HK-2 (cell line): ENCODE measurements around the gene FBXO31.
"Not testable (repeated sequence)": the region's sequence is repeated elsewhere in the genome, so short reads cannot be mapped to it uniquely, and the experiment has no call there.

Experiments used
- DNase-seq: peaks from one replicate; pipeline ENCODE4 v3.0.0-alpha.2; 2018; ENCODE audit not compliant: unreplicated experiment

FBXO31 gene

DNA sequence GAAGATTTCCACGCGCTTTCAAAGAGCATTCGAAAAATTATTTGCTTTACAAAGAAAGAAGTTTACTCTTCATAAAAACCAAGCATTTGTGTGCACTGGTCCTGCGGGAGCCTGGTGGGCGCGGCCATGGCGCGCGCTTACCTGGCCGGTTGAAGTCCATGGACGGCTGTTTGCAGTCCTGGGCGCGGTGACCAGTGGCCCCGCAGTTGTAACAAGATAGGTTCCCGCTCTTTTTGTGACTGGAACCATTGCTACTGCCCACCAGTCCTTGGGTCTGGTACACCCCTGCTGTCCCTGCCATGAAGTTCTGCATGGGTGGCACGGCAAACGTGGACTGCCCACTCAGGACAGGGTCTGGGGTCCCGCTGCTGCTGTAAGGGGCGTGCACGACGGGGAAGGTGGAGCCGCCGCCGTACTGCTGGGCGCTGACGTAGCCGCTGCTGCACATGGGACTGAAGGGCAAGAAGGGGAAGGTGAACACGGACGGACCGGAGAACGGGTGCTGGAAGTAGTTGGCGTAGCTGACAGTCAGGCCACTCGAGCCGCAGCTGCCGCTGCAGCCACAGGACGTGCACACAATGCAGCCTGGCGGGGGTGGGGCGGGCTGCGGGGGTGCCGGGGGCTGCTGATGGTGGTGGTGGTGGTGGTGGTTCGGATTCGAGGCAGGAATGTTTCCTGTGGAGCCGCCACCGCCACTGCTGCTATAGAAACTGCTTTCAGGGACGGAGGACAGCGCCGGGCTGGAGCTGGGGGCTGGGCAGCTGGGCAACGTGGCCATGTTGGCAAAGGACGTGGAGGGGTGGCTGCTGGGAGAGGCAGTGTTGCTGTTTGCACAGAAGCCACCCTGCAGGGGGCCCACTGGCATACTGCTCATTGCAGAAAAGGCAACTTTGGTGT lies 28.0 kb upstream of the FBXO31 start:
- no peak for DNase-seq

DNA sequence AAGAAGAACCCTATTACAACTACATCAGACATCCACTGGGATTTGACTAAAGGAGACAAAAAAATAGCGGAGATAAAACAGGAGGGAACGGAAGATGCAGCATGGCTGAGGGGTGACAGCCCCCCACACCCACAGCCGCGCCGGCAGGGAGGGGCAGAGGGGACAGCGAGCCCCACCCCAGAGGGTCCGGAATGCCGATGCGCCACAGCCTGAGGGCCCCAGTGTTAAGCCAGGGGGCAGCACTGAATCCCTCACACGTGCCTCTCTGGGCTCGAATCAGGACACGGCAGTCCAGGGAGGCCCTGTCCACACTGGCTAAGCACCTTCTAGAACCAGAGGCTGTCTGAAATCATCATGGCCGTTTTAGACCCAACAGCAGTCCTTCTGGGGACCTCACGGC lies 27.4 kb upstream of the FBXO31 start:
- no peak for DNase-seq

DNA sequence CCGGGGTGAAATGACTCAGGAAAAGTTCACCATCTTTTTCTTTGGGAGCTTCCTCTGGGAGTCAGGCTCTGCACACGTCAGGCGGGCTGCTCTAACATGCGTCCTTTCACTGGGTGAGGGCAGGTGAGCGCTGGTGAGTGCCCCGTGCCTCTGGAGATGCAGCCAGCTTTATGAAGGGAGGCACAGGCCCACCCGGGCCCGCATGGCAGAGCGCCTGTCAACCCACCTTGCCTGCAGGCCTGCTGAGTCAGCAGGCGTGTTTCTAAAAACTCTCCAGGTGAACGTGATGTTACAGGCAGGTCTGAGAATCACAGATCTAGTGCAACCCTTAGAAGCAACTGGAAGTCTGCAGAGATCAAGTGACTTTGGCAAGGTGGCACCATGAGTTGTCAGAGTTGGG lies 27.0 kb upstream of the FBXO31 start:
- no peak for DNase-seq

DNA sequence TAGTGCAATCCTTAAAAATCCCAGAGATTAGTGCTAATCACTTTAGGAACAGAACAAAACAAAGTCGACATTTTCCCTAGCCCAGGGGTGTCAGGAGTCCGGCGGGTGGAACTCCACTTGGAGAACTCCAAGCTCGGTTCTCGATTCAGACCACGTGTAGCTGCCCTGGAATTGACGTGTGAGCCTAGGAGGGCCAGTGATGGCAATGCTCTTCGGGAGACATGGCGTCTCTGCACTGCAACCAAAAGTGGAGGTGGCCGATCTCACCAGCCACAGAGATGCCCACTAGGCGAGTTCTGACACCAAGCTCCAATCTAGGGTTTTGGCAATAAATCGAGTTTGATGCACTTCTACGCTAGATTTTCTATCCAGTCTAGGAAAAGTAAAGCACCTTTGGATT lies 26.2 kb upstream of the FBXO31 start:
- no peak for DNase-seq

DNA sequence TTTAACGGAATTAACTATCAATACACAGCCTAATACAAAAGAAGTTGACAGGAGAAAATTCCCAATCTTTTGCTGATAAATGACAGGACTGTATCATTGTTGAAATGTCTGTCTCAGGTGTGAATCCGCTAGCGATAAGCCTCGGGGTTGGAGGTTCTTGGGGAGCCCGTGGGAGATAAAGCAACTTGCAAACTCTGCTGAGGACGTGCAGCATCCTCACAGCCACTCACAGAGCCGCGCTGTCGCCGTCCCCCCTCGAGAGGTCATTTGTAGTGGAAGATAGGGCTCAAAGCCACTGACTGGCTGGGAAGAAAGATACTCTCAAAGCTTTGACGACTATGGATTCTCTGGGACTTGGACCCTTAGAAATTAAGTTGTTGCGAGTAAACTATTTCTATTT lies 25.6 kb upstream of the FBXO31 start:
- no peak for DNase-seq

DNA sequence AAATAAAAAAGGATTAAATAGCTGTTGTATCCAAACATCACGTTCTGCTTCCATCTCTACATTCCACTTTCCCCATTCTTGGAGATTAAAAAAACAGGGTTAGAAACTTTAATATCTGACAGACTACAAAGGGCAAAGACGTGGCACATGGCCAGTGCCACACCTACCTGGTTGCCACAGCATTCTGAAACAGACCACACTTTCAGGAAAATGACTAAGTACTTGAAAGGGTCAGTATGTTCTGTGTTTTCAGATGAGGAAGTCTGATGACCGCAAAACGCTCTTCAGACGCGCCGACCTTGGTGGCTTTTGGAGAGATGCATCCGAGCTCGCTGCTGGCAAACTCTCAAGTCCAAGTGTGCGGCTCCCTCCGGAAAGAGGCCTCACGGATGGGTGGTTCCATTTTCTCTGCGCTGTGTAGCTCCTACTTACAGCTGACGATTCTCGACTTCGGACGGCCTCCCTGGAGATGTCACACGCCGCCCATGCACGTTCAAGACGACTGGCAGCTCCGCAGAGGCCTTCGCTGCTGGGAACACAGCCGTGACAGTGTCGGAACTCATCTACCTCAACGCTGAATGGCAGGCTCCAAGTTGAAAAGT lies 24.0 kb upstream of the FBXO31 start:
- DNase-seq = peak; percentile 96

DNA sequence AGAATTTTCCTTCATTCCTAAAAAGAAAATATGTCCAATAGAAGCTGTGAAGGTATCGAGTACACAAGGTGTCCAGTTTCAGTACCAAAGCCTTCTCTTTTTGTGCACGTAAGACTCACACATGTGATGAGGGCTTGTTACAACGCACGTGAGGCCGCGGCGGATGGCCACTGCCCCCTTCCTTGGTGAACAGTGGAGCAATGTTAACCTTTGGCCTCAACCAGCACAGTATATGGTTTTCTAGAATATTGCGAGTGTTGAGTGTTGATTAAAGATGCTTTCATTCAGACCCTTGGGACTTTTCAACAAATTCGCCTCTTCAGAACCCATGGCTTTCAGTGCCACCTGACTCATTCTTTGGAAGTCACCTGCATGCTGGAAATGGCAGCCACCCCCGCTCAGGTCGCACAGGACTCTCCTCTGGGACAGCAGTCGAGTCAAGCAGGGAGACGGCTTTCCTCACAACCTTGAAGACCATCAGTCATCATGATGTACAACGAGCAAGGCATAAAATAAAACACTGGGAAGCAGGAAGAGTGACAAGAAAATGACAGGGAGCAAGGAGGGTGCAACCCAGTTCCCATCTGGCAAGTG lies 23.0 kb upstream of the FBXO31 start:
- DNase-seq = no peak

DNA sequence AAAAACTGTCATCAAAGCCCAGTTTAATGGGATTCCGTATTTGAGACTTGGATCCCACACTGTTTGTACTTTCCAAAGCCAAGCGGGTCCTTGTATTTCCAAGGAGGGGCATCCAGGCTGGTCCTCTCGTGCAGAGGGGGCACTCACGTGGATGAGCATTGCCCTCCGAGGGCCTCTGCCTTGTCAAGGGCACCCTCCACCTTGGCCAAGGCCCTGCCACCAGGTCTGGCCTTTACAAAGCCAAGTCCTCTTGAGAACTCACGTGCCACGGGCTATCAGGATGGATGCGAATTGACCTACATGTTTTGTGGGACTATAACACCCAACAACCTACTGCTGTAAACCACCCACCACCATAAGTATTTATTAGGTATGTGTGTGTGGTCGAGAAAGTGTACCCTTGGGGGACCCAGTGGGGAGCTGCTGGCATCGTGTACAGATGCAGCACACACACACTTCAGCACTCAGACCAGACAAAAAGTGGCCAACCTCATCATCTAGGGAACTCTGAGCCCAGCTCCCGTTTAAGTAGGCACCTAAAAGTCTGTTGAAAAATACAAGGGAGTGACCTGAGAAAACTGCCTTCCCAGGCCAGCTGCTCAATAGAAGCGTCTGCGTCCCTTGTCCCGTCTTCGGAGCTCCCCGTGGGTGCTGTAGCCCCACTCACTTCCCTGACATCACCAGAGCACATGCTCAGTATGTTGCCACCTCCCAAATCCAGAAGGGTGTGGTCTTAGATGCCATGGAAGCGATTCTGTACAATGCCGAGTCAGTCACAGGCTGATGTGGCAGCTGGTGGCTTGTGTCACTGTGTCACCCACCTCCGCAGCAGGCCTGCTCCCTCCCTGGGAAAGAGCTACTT lies 21.4 kb upstream of the FBXO31 start:
- DNase-seq = no peak

DNA sequence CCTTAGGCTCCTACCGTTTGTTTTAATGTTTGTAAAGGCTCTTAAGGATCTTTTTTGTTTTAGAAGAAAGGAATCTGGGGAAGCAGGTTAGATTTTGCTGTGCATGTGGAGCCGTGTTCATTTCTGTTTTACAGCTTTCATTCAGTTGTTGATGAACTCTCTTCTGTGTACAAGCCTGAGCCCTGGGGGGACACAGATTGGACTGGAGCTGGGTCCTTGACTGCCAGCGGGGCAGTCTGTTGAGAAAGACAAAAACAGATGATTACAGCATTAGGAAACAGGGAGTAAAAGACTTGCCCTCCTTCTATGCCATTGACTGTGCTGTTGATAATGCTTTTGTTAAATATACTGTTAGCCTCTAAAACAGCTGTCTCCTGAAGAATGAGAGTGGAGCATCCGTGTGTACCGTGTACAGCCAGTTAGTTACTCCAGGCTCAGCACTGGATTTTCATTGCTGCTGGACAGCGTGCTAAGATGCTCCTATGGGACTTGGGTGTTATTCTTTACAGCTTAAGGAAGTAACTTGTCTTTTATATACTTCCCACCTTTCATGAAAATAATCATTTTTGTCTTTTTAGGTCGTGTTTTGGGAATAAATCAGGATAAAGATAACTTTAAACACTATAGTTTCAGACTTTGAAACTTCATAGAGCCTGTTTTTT lies 11.7 kb upstream of the FBXO31 start:
- no peak for DNase-seq

DNA sequence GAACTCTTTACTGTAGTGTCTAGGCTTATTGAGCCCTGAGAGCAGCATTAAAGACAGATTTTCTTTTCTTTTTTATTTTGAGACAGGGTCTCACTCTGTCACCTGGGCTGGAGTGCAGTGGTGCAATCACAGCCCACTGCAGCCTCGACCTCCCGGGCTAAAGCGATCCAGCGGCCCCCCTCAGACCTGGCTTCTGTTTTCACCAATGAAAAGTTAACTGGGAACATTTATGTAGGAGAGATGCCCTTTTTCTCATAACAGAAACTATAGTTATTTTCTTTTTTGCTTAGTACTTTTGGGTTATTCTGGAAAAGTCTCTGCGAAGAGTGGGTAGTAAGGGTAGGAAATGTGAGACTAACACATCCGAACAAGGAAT lies 10.1 kb upstream of the FBXO31 start:
- no peak for DNase-seq

DNA sequence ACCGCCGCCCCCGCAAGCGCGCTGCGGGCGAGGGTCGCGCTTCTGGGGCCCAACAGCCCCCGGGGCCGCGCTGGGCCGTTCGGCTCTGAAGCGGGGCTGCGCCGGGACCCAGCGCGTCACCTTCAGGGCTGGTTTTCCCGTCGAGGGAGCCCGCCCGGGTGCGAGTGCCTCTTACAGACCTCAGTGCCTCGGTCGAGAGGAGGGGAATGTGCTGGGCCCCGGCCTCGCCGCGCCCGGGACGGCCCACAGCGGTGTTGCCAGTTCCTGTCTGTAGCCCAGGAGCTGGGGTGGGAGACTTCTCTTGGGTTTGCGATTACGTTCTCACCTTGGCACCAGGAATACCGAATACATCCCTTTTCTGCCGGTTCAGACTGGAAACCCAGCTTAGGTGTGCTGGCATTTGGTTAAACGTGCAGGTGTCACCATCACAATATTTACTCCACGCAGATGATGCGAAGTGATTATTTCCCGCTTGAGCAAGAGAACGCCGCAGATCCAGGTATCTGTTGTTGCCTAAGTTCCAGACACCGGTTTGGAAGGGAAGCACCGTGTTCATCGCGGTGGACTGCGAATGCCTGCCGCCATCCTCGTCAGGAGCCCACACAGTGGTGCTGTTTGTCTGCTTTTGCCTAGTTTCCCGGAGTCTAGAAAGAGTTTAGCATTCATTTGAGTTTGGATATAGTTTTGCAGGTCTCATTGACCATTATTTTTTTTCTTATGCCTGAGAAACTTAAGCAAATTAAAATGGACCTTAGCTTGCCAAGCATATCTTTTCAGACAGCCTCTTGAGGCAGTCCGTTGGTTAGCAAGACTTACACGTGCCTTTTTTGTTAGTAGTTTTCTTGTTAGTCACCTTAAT lies 9.5 kb upstream of the FBXO31 start:
- peak; percentile 56 for DNase-seq

DNA sequence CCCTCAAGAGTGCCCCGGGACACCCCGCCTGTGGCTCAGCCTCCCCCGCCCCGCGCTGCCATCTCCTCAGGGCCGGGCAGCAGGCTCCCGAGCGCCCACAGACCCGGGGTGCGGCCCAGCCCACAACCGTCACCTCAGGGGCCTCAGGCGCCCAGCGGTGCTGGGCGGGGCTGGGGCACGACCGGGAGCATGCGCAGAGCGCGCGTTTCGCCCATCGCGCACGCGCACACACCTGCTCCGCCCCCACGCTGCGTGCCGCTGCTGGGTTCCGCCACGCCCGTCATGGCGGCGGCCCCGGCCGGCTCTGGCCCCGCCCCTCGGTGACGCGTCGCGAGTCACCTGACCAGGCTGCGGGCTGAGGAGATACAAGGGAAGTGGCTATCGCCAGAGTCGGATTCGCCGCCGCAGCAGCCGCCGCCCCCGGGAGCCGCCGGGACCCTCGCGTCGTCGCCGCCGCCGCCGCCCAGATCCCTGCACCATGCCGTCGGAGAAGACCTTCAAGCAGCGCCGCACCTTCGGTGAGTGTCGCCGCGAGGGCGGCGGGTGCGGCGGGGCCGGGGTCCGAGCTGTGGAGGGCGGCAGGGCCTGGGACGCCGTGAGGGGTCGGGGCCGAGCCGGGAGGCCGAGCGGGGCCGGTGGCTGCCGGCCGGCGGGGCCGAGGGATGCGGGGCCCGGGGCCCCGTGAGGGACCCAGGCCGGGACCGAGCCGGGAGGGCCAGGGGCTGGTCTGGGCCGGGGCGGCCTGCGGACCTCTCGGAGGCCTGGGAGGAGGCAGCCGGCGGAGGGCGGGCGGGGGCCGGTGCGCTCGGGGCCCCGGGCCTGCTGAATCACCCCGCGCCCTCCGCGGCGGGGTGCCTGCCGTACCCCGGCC lies 8.6 kb upstream of the FBXO31 start, which contains the start of gene MAP1LC3B:
Gene MAP1LC3B (plus strand): TSS at position 387 of the 871 bp plus-strand sequence. CDS start 92 bp downstream, at position 479.
- peak; percentile 98 for DNase-seq

DNA sequence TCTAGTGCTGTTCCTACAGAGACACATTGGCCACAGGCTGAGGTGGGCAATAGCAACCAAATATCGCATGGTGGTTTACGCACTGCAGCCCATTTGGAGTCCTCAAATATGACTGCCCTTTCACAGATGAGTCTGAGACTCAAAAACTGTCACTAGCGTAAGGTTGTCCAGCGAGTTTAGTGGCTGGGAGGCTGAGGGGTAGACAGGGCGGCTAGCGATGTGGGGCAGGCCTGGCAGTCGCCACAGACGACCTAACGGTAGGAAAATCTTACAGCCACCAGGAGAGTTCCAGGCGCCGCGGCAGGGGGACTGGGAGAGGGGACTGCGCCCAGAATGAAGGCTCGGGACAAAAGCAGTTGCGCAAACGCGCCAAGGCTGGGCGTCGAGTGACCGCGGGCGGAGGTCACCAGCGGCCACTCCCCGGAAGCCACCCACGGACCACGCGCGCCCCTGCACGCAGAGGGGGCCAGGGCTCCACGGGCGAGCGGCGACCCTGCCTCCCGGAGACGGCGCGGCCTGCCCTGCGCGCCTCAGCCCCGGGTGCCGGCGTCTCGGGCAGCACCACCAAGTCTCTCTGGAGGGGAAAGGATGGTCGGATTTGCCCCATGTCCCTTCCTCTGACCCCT lies 7.9 kb upstream of the FBXO31 start:
- DNase-seq = no peak

DNA sequence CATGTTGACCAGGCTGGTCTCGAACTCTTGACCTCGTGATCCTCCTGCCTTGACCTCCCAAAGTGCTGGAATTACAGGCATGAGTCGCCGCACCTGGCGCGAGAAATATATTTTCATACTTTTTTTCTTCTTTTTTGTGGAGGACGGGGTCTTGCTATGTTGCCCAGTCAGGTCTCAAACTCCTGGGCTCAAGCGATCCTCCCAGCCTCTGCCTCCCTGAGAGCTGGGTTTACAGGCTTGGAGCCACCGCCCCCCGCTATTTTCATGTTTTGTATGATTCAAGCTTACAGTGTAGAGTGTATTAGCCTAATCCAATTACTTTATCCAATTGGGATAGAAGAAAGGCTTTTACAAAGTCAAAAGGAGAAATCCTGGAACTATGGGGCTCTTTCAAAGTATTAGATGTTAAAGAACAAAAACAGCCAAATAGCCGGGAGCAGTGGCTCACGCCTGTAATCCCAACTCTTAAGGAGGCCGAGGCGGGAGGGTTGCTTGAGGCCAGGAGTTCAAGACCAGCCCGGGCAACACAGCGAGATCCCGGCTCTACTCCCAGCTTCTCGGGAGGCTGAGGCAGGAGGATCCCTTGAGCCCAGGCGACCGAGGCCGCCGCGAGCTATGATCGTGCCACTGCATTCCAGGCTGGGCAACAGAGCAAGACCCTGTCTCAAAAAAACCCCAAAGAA lies 7.2 kb upstream of the FBXO31 start:
- DNase-seq = no peak

DNA sequence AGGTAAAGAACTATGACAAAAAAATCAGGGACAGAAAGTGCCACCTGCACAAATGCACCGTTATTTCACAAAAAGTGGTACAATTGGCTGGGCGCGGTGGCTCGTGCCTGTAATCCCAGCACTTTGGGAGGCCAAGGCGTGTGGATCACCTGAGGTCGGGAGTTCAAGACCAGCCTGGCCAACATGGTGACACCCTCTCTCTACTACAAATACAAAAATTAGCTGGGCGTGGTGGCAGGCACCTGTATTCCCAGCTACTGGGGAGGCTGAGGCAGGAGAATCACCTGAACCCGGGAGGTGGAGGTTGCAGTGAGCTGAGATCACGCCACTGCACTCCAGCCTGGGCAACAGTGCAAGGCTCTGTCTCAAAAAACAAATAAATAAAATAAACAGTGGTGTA lies 6.3 kb upstream of the FBXO31 start:
- DNase-seq = not testable (repeated sequence)

DNA sequence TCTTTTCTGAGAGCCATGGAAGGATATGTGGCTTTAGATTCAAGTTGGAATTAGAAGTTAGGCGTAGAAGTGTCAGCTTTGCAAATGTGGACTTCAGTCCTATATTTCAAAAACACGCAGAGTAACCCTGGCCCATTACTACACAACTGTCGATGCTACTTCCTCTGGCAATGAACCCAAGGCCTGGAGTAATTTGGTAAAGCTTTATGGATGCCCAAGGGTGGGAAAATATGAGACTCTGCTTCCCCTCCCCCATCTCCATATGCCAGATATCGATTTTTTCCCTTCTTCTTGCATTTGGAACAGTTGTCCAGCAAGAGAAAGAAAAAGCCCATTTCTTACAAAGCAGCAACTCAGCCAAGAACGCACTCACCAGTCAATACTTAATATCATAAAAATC lies 5.7 kb upstream of the FBXO31 start:
- no peak for DNase-seq

DNA sequence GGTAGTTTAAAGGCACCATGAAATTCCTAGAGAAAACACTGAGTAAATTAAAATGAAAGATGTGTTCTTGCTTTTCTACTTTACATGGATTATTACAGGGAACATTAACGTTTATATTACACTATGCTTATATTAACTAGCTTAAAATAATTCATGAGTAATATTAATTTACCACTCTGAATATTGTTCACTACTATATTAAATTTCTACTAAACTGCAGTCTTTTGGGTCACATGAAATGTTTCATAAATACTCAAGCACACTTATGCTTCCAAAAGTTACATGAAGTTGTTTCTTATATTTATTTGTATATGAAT lies 5.2 kb upstream of the FBXO31 start:
- no peak for DNase-seq

DNA sequence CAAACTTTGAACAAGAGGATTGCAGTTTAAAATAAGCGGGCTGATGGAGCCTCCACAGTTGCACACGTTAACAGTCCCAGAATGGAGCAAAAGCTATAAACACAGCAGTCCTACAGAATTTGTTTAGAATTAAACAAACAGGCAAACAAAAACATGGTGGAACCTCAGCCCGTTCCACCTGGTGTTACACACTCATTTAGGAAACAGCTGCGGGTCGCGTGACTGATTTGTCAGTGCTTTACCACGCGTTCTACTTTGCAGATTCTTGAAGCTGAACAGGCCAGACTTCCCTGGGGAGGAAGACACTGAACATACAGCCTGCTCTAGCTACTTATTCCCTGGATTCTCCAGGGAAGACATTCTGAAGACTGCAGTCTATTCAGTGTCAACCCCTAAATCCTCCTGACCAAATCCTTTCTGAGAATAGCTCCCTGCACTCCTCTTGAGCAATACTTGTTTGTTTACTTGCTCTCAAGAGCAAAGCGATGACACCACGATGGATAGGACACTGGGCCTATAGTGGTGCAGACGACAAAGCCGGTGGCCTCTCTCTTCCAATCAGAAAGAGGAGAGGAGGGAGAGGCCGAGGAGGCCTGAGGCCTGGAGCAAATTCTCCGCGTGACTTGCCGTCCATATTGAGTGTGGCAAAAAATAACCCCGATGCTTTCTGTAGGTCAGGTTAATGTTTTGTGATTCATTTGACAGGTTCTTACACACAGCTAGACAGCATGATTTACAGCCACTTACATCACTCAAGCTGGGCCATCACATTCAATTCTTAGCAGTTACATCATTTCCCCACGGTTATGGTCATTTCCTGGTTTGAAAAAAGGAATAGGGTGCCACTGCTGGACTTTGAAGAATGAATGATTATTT lies 4.6 kb upstream of the FBXO31 start:
- peak; percentile 92 for DNase-seq
